HepG2 (cell line): ENCODE measurements around the gene OLFM1. TPM values are rescaled to one million over a fixed set of nuclear protein-coding genes. Genes with fewer than 3 reads are reported as not detected.

Experiments used
- ATAC-seq: fragments of 200-7000 bp; cut with Tn5 transposase; 3 replicates; pipeline ENCODE4 v1.9.1; 2020; ENCODE audit warnings: mild to moderate bottlenecking, moderate library complexity
- BruUV-seq: library from RNA; stranded (reverse); fragments of 400-500 nt; replicated peaks from 2 replicates; lab custom pipeline; 2021; lab: Mats Ljungman, UMichigan
- CTCF ChIA-PET: fragments of 300-600 bp; formaldehyde crosslinking; extraction: SDS; loops from one replicate; lab custom pipeline; 2021; ENCODE audit warnings: low total read pairs, inconsistent platforms, low intra/inter-chr PET ratio; lab: Yijun Ruan, JAX
- POLR2A ChIA-PET: fragments of 350-600 bp; sonication (Branson Sonifier 250); formaldehyde crosslinking; loops from one replicate; lab custom pipeline; 2020; ENCODE audit warnings: antibody characterized with exemption, inconsistent platforms; lab: Yijun Ruan, JAX
- DNase-seq: peaks from one replicate; pipeline ENCODE4 v3.0.0-alpha.2; 2015; ENCODE audit warnings: low spot score
- FAIRE-seq: peaks from 3 replicates; lab custom pipeline; 2011; peaks lifted over from hg19 to GRCh38; lab: Jason Lieb, UNC
- H2AFZ ChIP-seq: one replicate; pipeline ENCODE4 v1.6.1; 2011; ENCODE audit warnings: low read length, inconsistent platforms
- H3K27ac ChIP-seq: fragments of 300-600 bp; 3 replicates; pipeline ENCODE4 v1.8.0; 2011; ENCODE audit warnings: mixed run types, mild to moderate bottlenecking, mixed read lengths, low read length, inconsistent platforms; ENCODE audit not compliant: insufficient read depth; ENCODE audit errors: extremely low read length
- H3K27me3 ChIP-seq, 2 experiments: fragments of 200-600 bp in 1 of 2; 2 replicates in 1 of 2; 3 replicates in 1 of 2; pipeline versions ENCODE4 v1.6.0 to v1.8.0; 2011; ENCODE audit warnings: low read length in 2 of 2, mild to moderate bottlenecking in 2 of 2, moderate library complexity in 2 of 2, inconsistent platforms in 1 of 2; ENCODE audit not compliant: insufficient read depth in 2 of 2, control insufficient read depth in 1 of 2
- H3K36me3 ChIP-seq, 2 experiments: fragments of 200-600 bp in 1 of 2; replicated peaks in 1 of 2; 2 replicates in 1 of 2; 3 replicates in 1 of 2; pipeline versions ENCODE4 v1.5.1 to v1.8.0; 2011; ENCODE audit warnings: low read length in 2 of 2, inconsistent platforms in 1 of 2; ENCODE audit not compliant: insufficient read depth in 2 of 2, control insufficient read depth in 1 of 2
- H3K4me1 ChIP-seq: 2 replicates; pipeline ENCODE4 v1.5.1; 2012; ENCODE audit warnings: low read length, inconsistent platforms; ENCODE audit not compliant: insufficient read depth
- H3K4me2 ChIP-seq: 2 replicates; pipeline ENCODE4 v1.6.0; 2011; ENCODE audit warnings: low read depth, low read length, inconsistent platforms
- H3K4me3 ChIP-seq, 3 experiments: fragments of 200-600 bp in 1 of 3; sonication (generic), shearing (Covaris generic) in 1 of 3; replicated peaks in 1 of 3; 2 replicates each; pipeline ENCODE4 v1.5.1; 2011 to 2016; ENCODE audit warnings: low read length in 3 of 3, inconsistent platforms in 2 of 3, low read depth in 2 of 3, mild to moderate bottlenecking in 2 of 3, control low read depth in 1 of 3, mixed read lengths in 1 of 3; ENCODE audit not compliant: insufficient read depth in 1 of 3
- H3K79me2 ChIP-seq: one replicate; pipeline ENCODE4 v1.6.1; 2011; ENCODE audit warnings: low read length, inconsistent platforms; ENCODE audit not compliant: insufficient read depth
- H3K9ac ChIP-seq: 2 replicates; pipeline ENCODE4 v1.6.0; 2011; ENCODE audit warnings: mild to moderate bottlenecking, low read depth, low read length, inconsistent platforms; ENCODE audit not compliant: insufficient read depth
- H3K9me3 ChIP-seq: 2 replicates; pipeline ENCODE4 v1.5.1; 2012; ENCODE audit warnings: mild to moderate bottlenecking, low read length
- H4K20me1 ChIP-seq: 2 replicates; pipeline ENCODE4 v1.6.0; 2011; ENCODE audit warnings: inconsistent platforms, mild to moderate bottlenecking, low read length, moderate library complexity; ENCODE audit not compliant: insufficient read depth
- CHD2 ChIP-seq: IDR thresholded peaks from 2 replicates; pipeline ENCODE4 v1.6.1; 2011; ENCODE audit warnings: low read depth, low read length, improper control_type of control experiment
- FOXK1 ChIP-seq: sonication (generic); formaldehyde crosslinking; IDR thresholded peaks from 2 replicates; pipeline ENCODE4 v1.4.0; 2020; ENCODE audit warnings: low read depth, missing genetic modification reagents, borderline replicate concordance
- KDM4B ChIP-seq: sonication (generic); formaldehyde crosslinking; IDR thresholded peaks from 2 replicates; pipeline ENCODE4 v1.4.0; 2020; ENCODE audit warnings: missing genetic modification reagents
- MEF2D ChIP-seq: sonication (generic); formaldehyde crosslinking; IDR thresholded peaks from 2 replicates; pipeline ENCODE4 v1.5.1; 2020; ENCODE audit warnings: mild to moderate bottlenecking, missing genetic modification reagents
- NFIC ChIP-seq: IDR thresholded peaks from 2 replicates; pipeline ENCODE4 v1.6.1; 2012; ENCODE audit warnings: mild to moderate bottlenecking, low read length, inconsistent platforms
- PHF21A ChIP-seq: sonication (generic); formaldehyde crosslinking; IDR thresholded peaks from 2 replicates; pipeline ENCODE4 v1.5.0; 2020; ENCODE audit warnings: mild to moderate bottlenecking, missing genetic modification reagents
- POLR2AphosphoS2 ChIP-seq: IDR thresholded peaks from 2 replicates; pipeline ENCODE4 v1.6.1; 2011; ENCODE audit warnings: low read depth, low read length, improper control_type of control experiment
- SAP130 ChIP-seq: IDR thresholded peaks from 2 replicates; pipeline ENCODE4 v1.6.1; 2016; ENCODE audit warnings: low read depth
- STAG1 ChIP-seq: sonication (generic); formaldehyde crosslinking; IDR thresholded peaks from 2 replicates; pipeline ENCODE4 v1.4.0; 2020; ENCODE audit warnings: missing genetic modification reagents
- ZBTB37 ChIP-seq: sonication (generic); formaldehyde crosslinking; IDR thresholded peaks from 2 replicates; pipeline ENCODE4 v1.4.0; 2020; ENCODE audit warnings: mild to moderate bottlenecking, missing genetic modification reagents
- ZBTB42 ChIP-seq: sonication (generic); formaldehyde crosslinking; IDR thresholded peaks from 2 replicates; pipeline ENCODE4 v1.5.0; 2020; ENCODE audit warnings: mild to moderate bottlenecking, missing genetic modification reagents
- ZGPAT ChIP-seq: IDR thresholded peaks from 2 replicates; pipeline ENCODE4 v1.6.1; 2016; ENCODE audit warnings: mild to moderate bottlenecking
- ZNF18 ChIP-seq: sonication (generic); formaldehyde crosslinking; IDR thresholded peaks from 2 replicates; pipeline ENCODE4 v1.8.0; 2022; ENCODE audit warnings: mild to moderate bottlenecking, missing genetic modification reagents; ENCODE audit not compliant: insufficient replicate concordance
- ZSCAN20 ChIP-seq: sonication (generic); formaldehyde crosslinking; IDR thresholded peaks from 2 replicates; pipeline ENCODE4 v1.4.0; 2020; ENCODE audit warnings: missing genetic modification reagents, mild to moderate bottlenecking, borderline replicate concordance
- WGBS: methylation state at CpG from one replicate; pipeline ENCODE4 v1.1.6; 2017; ENCODE audit warnings: low lambda C conversion rate; 5-methylcytosine and 5-hydroxymethylcytosine counted together
- in situ Hi-C: cut with HindIII; loops from 2 replicates; pipeline ENCODE4 v1.10.0; 2017; ENCODE audit warnings: low pct_unique_long_range_greater_than_20kb; ENCODE audit not compliant: extremely low pct_ligation_motif_present
- intact Hi-C: fragments of 100-400 bp; cut with micrococcal nuclease; formaldehyde crosslinking; loops from one replicate; pipeline ENCODE4 v1.10.0; 2022; ENCODE audit not compliant: unreplicated experiment
- polyA plus RNA-seq, 8 experiments: library from polyadenylated mRNA; depleted of rRNA in 3 of 8; stranded (reverse) in 7 of 8; unstranded in 1 of 8; fragments of >200 nt; fragmentation: Illumina TruSeq in 4 of 8; extraction: Trizol in 4 of 8; gene quantifications; 2 replicates each; pipeline versions ENCODE4 v1.2.1 to v1.2.3, GENCODE V29; 2011 to 2016; ENCODE audit warnings: low read depth in 4 of 8, missing spikeins in 1 of 8, mixed read lengths in 1 of 8; ENCODE audit not compliant: insufficient read depth in 1 of 8
- total RNA-seq, 5 experiments: library from RNA; depleted of rRNA; stranded (reverse); fragments of >200 nt; fragmentation: Illumina TruSeq; extraction: Trizol; gene quantifications; 2 replicates each; pipeline ENCODE4 v1.2.3, GENCODE V29; 2016; ENCODE audit warnings: low read depth in 1 of 5

The OLFM1 gene
- total and polyA plus RNA-seq, 2 of the 13 experiments (the other 11 are each of a cell fraction or from before 2014, with no cell fraction given): not detected

GRCh38 chr9:135038826-135039225, 48.6 kb upstream of the OLFM1 start:
- Histone ChIP-seq H3K36me3 (no peaks in the 10 kb centered on the region), H3K4me3 (no peak overlapping the region), H2AFZ (no peak overlapping the region), H3K27me3 (peaks cover 0 to 45% of the 10 kb centered on the region in 2 experiments; a peak in 2 of 5 replicates), H4K20me1 (no peaks in the 10 kb centered on the region), H3K79me2 (no peaks in the 10 kb centered on the region), H3K4me2 (no peak overlapping the region), H3K27ac (no peak overlapping the region), H3K4me1 (no peaks in the 10 kb centered on the region), H3K9me3 (no peaks in the 10 kb centered on the region), H3K9ac (no peak overlapping the region)
- DNase-seq (no peak), ATAC-seq (no peak), FAIRE-seq (no peak)
- TF ChIP-seq ZSCAN20 (CRISPR knock-in tag) (no peak), NFIC (no peak), PHF21A (CRISPR knock-in tag) (no peak), KDM4B (CRISPR knock-in tag) (no peak), FOXK1 (CRISPR knock-in tag) (no peak), STAG1 (CRISPR knock-in tag) (no peak)
- ChIA-PET CTCF (no interaction called here), POLR2A (no interaction called here)
- no TSS peak for BruUV-seq
- intact Hi-C loops (no loop called here), in situ Hi-C loops (no loop called here)
- 0% methylated on average over 3 of the region's 3 CpGs for WGBS

DNA sequence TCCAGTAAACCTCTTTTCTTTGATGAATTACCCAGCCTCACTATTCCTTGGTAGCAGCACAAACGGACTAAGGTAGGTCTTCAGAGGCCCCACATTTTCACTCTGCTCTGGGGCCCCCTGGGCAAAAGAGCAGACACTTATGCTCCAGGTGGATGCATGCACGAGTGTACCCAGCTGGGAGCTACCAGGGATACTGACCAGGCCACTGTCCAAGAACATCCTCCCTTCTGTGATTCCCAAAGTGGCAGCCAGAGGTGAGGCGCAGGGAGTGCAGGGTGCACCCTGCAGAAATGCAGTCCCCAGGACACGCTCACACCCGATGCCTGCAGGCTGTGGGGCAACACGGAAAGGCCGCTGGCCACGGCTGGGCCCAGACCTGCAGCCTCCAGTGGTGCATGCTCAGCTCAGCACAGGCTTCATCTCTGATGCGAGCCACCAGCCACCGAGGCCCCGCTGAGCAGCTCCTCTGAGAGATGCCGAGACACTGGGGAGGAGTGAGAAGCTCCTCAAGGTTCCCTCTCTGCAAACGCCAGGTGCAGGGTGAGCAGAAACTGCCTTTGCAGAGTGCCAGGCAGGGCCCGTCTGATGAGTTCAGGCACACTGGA, 48.1 kb upstream of the OLFM1 start:
- TF ChIP-seq SAP130 (CRISPR knock-in tag) (no peak), CHD2 (no peak), MEF2D (no peak), ZBTB42 (no peak), ZBTB37 (CRISPR knock-in tag) (no peak), ZGPAT (no peak), POLR2AphosphoS2 (no peak), ZNF18 (no peak)
- H3K4me3 ChIP-seq: no peak overlapping the region
- BruUV-seq: no TSS peak
- no peak overlapping the region for H3K4me2 ChIP-seq
- H3K4me1 ChIP-seq: no peaks in the 10 kb centered on the region
- DNase-seq: no peak
- H3K27ac ChIP-seq: no peak overlapping the region
- peaks cover 0 to 50% of the 10 kb centered on the region in 2 experiments; a peak in 3 of 5 replicates for H3K27me3 ChIP-seq
- intact Hi-C loops: no loop called here
- no peak overlapping the region for H3K9ac ChIP-seq
- ChIA-PET CTCF (no interaction called here), POLR2A (no interaction called here)
- in situ Hi-C loops: no loop called here
- 0% methylated on average over 1 of the region's 14 CpGs for WGBS
- H2AFZ ChIP-seq: no peak overlapping the region
- no peaks in the 10 kb centered on the region for H3K9me3 ChIP-seq
- no peak for FAIRE-seq
- no peaks in the 10 kb centered on the region for H3K36me3 ChIP-seq
- no peaks in the 10 kb centered on the region for H4K20me1 ChIP-seq
- ATAC-seq: no peak
- no peaks in the 10 kb centered on the region for H3K79me2 ChIP-seq
